Lung (tissue), 12 donors: ENCODE results near the gene LRTM1. TPM values are rescaled to one million over a fixed set of nuclear protein-coding genes. Genes with fewer than 3 reads are reported as not detected.

Experiments
- ATAC-seq: fragments of 200-7000 bp; cut with Tn5 transposase; one replicate; pipeline ENCODE4 v1.9.1; 2020; ENCODE audit warnings: moderate number of reproducible peaks; ENCODE audit not compliant: insufficient read depth, low FRiP score
- DNase-seq, 3 donors: peaks; one replicate each; pipeline ENCODE4 v3.0.0-alpha.2; 2013 to 2017
- H3K27ac ChIP-seq, 2 donors: one replicate each; pipeline ENCODE4 v1.5.1; 2013; ENCODE audit warnings: mild to moderate bottlenecking in 2 of 2, moderate library complexity in 2 of 2, control low read depth in 1 of 2, inconsistent platforms in 1 of 2, low read depth in 1 of 2, low read length in 1 of 2
- H3K27me3 ChIP-seq, 3 donors: one replicate each; pipeline ENCODE4 v1.5.1; 2013; ENCODE audit warnings: low read length in 2 of 3; ENCODE audit not compliant: control insufficient read depth in 3 of 3, insufficient read depth in 3 of 3
- H3K36me3 ChIP-seq, 4 donors: one replicate each; pipeline ENCODE4 v1.5.1; 2013; ENCODE audit warnings: low read length in 4 of 4, mild to moderate bottlenecking in 1 of 4, moderate library complexity in 1 of 4; ENCODE audit not compliant: control insufficient read depth in 4 of 4, insufficient read depth in 4 of 4
- H3K4me1 ChIP-seq, 5 donors: one replicate each; pipeline ENCODE4 v1.5.1; 2013; ENCODE audit warnings: low read length in 5 of 5, mild to moderate bottlenecking in 2 of 5, moderate library complexity in 1 of 5; ENCODE audit not compliant: control insufficient read depth in 5 of 5, insufficient read depth in 5 of 5
- H3K4me3 ChIP-seq: one replicate; pipeline ENCODE4 v1.5.1; 2013; ENCODE audit warnings: mild to moderate bottlenecking, control low read depth, moderate library complexity
- H3K9ac ChIP-seq, 2 donors: one replicate each; pipeline ENCODE4 v1.5.1; 2013; ENCODE audit warnings: low read length in 2 of 2, control low read depth in 1 of 2; ENCODE audit not compliant: insufficient read depth in 1 of 2
- H3K9me3 ChIP-seq, 4 donors: one replicate each; pipeline ENCODE4 v1.5.1; 2013; ENCODE audit warnings: low read length in 3 of 4, mild to moderate bottlenecking in 1 of 4, moderate library complexity in 1 of 4; ENCODE audit not compliant: control insufficient read depth in 4 of 4, insufficient read depth in 3 of 4
- CTCF ChIP-seq: IDR thresholded peaks from 2 replicates; pipeline ENCODE4 v1.5.1; 2012; ENCODE audit warnings: mild to moderate bottlenecking; ENCODE audit errors: control extremely low read depth, extremely low read depth
- WGBS, 2 donors: extraction: QIAGEN DNeasy Blood & Tissue Kit; methylation state at CpG; one replicate each; pipeline ENCODE4 v1.1.7; 2013; 5-methylcytosine and 5-hydroxymethylcytosine counted together
- polyA plus RNA-seq, 2 donors: library from polyadenylated mRNA; stranded (reverse); fragments of 200-250 nt; gene quantifications; one replicate each; pipeline ENCODE4 v1.2.1, GENCODE V29; 2013
- total RNA-seq, 2 donors: library from RNA; depleted of rRNA in 1 of 2; stranded (reverse); fragments of >200 nt in 1 of 2; gene quantifications; one replicate each; pipeline ENCODE4 v1.2.1, GENCODE V29; 2014 to 2021
- donor health status: control.
- donor health status: control.
- donor health status: Bipolar disorder and iron deficiency.
- donor health status: healthy.
- donor health status: DM: yes; HTN: yes; CAD: no.

Gene LRTM1
- total and polyA plus RNA-seq, 4 donors = not detected

DNA sequence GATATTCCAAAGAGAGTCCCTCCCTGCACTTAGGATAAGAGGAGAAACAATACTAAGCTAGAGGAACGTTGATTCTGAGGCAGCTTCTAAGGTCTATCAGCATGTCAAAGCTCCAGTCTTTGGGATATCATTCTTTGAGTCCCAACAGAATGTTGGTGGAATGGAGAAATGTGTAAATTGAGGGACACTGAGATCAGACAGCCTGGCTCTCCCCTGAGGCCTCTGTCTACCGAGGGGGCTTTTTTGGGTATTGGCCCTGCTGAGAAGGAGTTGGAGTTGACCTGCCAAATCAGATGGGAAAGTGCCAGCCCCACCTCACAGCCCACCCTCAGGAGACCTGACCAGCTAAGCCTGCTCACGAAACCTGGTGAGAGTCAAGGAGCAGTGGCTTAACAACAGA, 27.6 kb upstream of the LRTM1 start:
- no peak for DNase-seq
- no peaks in the 10 kb centered on the region for H3K36me3 ChIP-seq
- peaks cover 0 to 2% (median 0%) of the 10 kb centered on the region in 4 donors for H3K9me3 ChIP-seq
- peaks cover 0 to 20% (median 5%) of the 10 kb centered on the region in 5 donors for H3K4me1 ChIP-seq
- no peak for TF ChIP-seq CTCF
- no peaks in the 10 kb centered on the region for H3K27me3 ChIP-seq
- WGBS, 2 donors = 79 to 82% methylated on average over 3 of the region's 3 CpGs
- ATAC-seq = no peak
- H3K4me3 ChIP-seq = no peak overlapping the region
- H3K9ac ChIP-seq = no peak overlapping the region
- H3K27ac ChIP-seq = no peak overlapping the region

GRCh38 chr3:54954521-54954920, 26.7 kb upstream of the LRTM1 start:
- H3K4me1 ChIP-seq = peaks cover 0 to 24% (median 5%) of the 10 kb centered on the region in 5 donors
- no peak for ATAC-seq
- TF ChIP-seq CTCF = no peak
- no peak overlapping the region for H3K27ac ChIP-seq
- no peaks in the 10 kb centered on the region for H3K36me3 ChIP-seq
- peaks cover 0 to 2% (median 0%) of the 10 kb centered on the region in 4 donors for H3K9me3 ChIP-seq
- H3K9ac ChIP-seq = no peak overlapping the region
- no peak overlapping the region for H3K4me3 ChIP-seq
- WGBS, 2 donors = 87 to 92% methylated on average over 5 of the region's 5 CpGs
- DNase-seq = no peak
- H3K27me3 ChIP-seq = no peaks in the 10 kb centered on the region

- peaks cover 0 to 2% (median 0%) of the 10 kb centered on the region in 4 donors for H3K9me3 ChIP-seq
- H3K36me3 ChIP-seq = no peaks in the 10 kb centered on the region
- peaks cover 0 to 24% (median 5%) of the 10 kb centered on the region in 5 donors for H3K4me1 ChIP-seq
- H3K27ac ChIP-seq = no peak overlapping the region
- 65 to 85% methylated on average over 5 of the region's 5 CpGs for WGBS, 2 donors
- no peak overlapping the region for H3K9ac ChIP-seq
- H3K27me3 ChIP-seq = no peaks in the 10 kb centered on the region
- no peak for TF ChIP-seq CTCF
- ATAC-seq (no peak), DNase-seq (no peak)
- H3K4me3 ChIP-seq = no peak overlapping the region
Measured at GRCh38 chr3:54954022-54954421, 26.2 kb upstream of the LRTM1 start.

DNA sequence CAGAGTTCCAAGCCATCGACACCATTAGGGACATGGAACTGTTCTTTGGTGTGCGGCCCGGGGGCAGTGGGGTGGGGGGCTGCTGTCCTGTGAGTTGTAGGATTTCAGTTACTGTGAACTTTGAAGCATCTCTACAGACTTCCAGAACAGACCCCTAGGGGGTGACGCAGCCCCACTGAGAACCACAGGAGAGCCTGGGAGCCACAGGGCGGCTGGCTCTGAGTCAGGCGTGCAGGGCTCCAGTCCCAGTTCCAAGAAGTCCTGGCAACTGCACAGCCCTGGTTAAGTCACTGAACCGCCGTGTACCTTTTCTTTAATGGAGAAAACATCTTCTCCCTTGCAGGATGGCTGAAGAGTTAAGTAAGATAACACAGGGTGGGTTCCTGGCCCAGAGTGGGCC, 23.5 kb upstream of the LRTM1 start:
- peak; percentile 10 for TF ChIP-seq CTCF
- H3K4me3 ChIP-seq = no peak overlapping the region
- ATAC-seq (peak; percentile 63), DNase-seq (peak; percentile 85 to 91 (median 86))
- no peaks in the 10 kb centered on the region for H3K27me3 ChIP-seq
- H3K9me3 ChIP-seq = peaks cover 0 to 2% (median 0%) of the 10 kb centered on the region in 4 donors
- WGBS, 2 donors = 69 to 80% methylated on average over 8 of the region's 8 CpGs
- H3K9ac ChIP-seq = no peak overlapping the region
- no peak overlapping the region for H3K27ac ChIP-seq
- H3K36me3 ChIP-seq = no peaks in the 10 kb centered on the region
- H3K4me1 ChIP-seq = peaks cover 0 to 24% (median 5%) of the 10 kb centered on the region in 5 donors
